Loucy (cell line): ENCODE data around the gene BTD.

Source experiments
- H2AFZ ChIP-seq: fragments of 200-600 bp; sonication (generic); 2 replicates; pipeline ENCODE4 v1.6.0; 2016; ENCODE audit warnings: antibody characterized with exemption, mild to moderate bottlenecking, low read length, moderate library complexity
- H3F3A ChIP-seq: fragments of 200-600 bp; 2 replicates; pipeline ENCODE4 v1.6.0; 2016; ENCODE audit warnings: antibody characterized with exemption, low read depth, mild to moderate bottlenecking
- H3K27me3 ChIP-seq: fragments of 200-600 bp; sonication (generic); 2 replicates; pipeline ENCODE4 v1.6.1; 2014; ENCODE audit warnings: low read length, mild to moderate bottlenecking; ENCODE audit not compliant: insufficient read depth, poor library complexity, severe bottlenecking
- H3K36me3 ChIP-seq: fragments of 200-600 bp; sonication (generic); 2 replicates; pipeline ENCODE4 v1.6.1; 2016; ENCODE audit warnings: low read length; ENCODE audit not compliant: insufficient read depth
- H3K4me1 ChIP-seq: fragments of 200-600 bp; sonication (generic); 2 replicates; pipeline ENCODE4 v1.5.1; 2014; ENCODE audit warnings: low read length, mild to moderate bottlenecking; ENCODE audit not compliant: insufficient read depth, poor library complexity, severe bottlenecking
- H3K4me2 ChIP-seq: fragments of 200-600 bp; sonication (generic); 2 replicates; pipeline ENCODE4 v1.6.0; 2014; ENCODE audit warnings: antibody characterized with exemption, low read length, low read depth, mild to moderate bottlenecking; ENCODE audit not compliant: poor library complexity, severe bottlenecking
- H3K4me3 ChIP-seq: fragments of 200-600 bp; sonication (generic); 2 replicates; pipeline ENCODE4 v1.5.1; 2014; ENCODE audit warnings: low read length, mild to moderate bottlenecking, mixed read lengths; ENCODE audit not compliant: poor library complexity, severe bottlenecking
- H3K79me2 ChIP-seq: fragments of 200-600 bp; sonication (generic); 2 replicates; pipeline ENCODE4 v1.6.1; 2014; ENCODE audit warnings: low read length; ENCODE audit not compliant: insufficient read depth
- H3K9ac ChIP-seq: fragments of 200-600 bp; sonication (generic); 2 replicates; pipeline ENCODE4 v1.6.0; 2014; ENCODE audit warnings: mild to moderate bottlenecking, low read depth, low read length, moderate library complexity; ENCODE audit not compliant: poor library complexity, severe bottlenecking
- H3K9me2 ChIP-seq: fragments of 200-600 bp; sonication (generic); replicated peaks from 2 replicates; pipeline ENCODE4 v1.6.1; 2016; ENCODE audit warnings: low read depth, low read length, mixed read lengths
- H3K9me3 ChIP-seq: fragments of 200-600 bp; sonication (generic); 2 replicates; pipeline ENCODE4 v1.6.1; 2014; ENCODE audit warnings: mild to moderate bottlenecking, antibody characterized with exemption, low read length, low read depth; ENCODE audit not compliant: insufficient read depth
- H4K20me1 ChIP-seq: fragments of 200-600 bp; sonication (generic); 2 replicates; pipeline ENCODE4 v1.6.0; 2014; ENCODE audit warnings: antibody characterized with exemption, low read length, mild to moderate bottlenecking; ENCODE audit not compliant: insufficient read depth, poor library complexity, severe bottlenecking
- EZH2phosphoT487 ChIP-seq: fragments of 200-600 bp; IDR thresholded peaks from 2 replicates; pipeline ENCODE4 v1.6.1; 2018; ENCODE audit warnings: antibody characterized with exemption, mild to moderate bottlenecking, moderate library complexity, borderline replicate concordance
- TF ChIP-seq, protein P1 (sequence below): fragments of 200-600 bp; sonication (generic); conservative IDR thresholded peaks from 2 replicates; pipeline ENCODE4 v1.5.1; 2014; ENCODE audit warnings: mild to moderate bottlenecking, antibody characterized with exemption, low read length

BTD gene

DNA sequence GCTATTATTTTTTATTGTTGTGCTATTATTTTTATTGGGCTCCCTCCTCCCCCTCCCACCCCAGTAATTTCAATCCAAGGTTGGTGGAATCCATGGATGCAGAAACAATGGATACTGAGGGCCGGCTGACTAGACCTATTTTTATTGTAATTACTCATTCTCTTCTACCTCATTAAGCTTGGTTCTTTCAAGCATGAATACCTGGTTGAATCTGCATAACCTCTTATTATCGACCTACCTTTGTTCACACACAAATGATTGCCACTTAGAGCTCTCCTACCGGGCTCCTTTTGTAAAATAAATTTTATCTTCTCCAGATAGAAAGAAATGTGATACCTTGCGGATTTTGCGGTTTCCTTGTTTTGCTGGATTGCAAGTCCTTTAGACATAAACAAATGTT, 31.6 kb downstream of the BTD start:
- H3K4me1 ChIP-seq, result peaks cover 12% of the 10 kb centered on the region
- H2AFZ ChIP-seq, result no peak overlapping the region
- no peak for TF ChIP-seq EZH2phosphoT487
- H3K9me2 ChIP-seq, result no peaks in the 10 kb centered on the region
- H3K79me2 ChIP-seq, result no peaks in the 10 kb centered on the region
- H3K36me3 ChIP-seq, result no peaks in the 10 kb centered on the region
- no peaks in the 10 kb centered on the region for H4K20me1 ChIP-seq
- no peak overlapping the region for H3K4me2 ChIP-seq
- no peak overlapping the region for H3K4me3 ChIP-seq
- H3F3A ChIP-seq, result no peaks in the 10 kb centered on the region
- no peaks in the 10 kb centered on the region for H3K9me3 ChIP-seq
- no peaks in the 10 kb centered on the region for H3K27me3 ChIP-seq
- H3K9ac ChIP-seq, result no peak overlapping the region

DNA sequence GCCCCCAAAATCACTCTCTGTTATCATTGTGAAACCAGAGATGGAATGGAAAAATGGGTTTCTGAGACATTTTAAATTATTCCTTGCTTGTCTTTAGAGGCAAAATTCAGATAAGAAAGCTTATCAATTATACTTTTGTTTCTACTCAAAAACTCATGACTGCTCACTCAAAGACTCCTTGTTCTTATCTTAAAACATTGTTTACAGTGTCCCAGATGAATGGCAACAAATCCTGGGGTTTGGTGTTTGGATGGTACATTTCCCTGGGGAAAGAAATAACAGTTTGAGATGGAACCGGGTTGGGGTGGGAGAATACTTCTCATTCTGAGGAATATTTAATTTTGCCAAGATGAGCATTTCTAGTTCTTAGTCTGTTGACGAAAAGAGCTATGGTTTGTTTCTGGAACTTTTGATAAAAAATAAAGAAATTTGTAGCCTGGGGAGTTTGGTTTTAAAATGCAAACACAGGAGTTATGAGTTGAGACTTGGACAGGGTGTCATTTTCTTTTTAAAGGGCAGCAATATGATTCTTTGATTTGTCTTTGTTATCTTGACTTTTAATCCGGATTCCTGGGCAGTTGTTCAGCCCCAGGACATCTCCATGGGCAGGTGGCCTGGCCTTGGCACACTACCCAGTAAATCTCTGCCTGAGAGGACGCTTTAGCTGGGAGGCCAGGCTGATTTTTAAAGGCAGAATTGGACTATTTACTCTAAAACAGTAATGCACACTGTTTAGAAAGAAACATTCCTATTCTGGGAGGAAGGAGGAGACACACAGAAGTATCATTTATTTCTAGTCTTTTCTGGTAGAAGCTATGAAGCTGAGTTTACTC, 32.4 kb downstream of the BTD start:
- no peak overlapping the region for H3K9ac ChIP-seq
- no peaks in the 10 kb centered on the region for H4K20me1 ChIP-seq
- peaks cover 12% of the 10 kb centered on the region for H3K4me1 ChIP-seq
- H3K79me2 ChIP-seq, result no peaks in the 10 kb centered on the region
- H3K9me2 ChIP-seq, result no peaks in the 10 kb centered on the region
- H3K4me3 ChIP-seq, result no peak overlapping the region
- no peaks in the 10 kb centered on the region for H3F3A ChIP-seq
- no peaks in the 10 kb centered on the region for H3K9me3 ChIP-seq
- H3K36me3 ChIP-seq, result no peaks in the 10 kb centered on the region
- no peaks in the 10 kb centered on the region for H3K27me3 ChIP-seq
- no peak overlapping the region for H3K4me2 ChIP-seq
- H2AFZ ChIP-seq, result no peak overlapping the region
- no peak for TF ChIP-seq EZH2phosphoT487
- TF ChIP-seq, protein P1, sequence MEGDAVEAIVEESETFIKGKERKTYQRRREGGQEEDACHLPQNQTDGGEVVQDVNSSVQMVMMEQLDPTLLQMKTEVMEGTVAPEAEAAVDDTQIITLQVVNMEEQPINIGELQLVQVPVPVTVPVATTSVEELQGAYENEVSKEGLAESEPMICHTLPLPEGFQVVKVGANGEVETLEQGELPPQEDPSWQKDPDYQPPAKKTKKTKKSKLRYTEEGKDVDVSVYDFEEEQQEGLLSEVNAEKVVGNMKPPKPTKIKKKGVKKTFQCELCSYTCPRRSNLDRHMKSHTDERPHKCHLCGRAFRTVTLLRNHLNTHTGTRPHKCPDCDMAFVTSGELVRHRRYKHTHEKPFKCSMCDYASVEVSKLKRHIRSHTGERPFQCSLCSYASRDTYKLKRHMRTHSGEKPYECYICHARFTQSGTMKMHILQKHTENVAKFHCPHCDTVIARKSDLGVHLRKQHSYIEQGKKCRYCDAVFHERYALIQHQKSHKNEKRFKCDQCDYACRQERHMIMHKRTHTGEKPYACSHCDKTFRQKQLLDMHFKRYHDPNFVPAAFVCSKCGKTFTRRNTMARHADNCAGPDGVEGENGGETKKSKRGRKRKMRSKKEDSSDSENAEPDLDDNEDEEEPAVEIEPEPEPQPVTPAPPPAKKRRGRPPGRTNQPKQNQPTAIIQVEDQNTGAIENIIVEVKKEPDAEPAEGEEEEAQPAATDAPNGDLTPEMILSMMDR, result no peak

DNA sequence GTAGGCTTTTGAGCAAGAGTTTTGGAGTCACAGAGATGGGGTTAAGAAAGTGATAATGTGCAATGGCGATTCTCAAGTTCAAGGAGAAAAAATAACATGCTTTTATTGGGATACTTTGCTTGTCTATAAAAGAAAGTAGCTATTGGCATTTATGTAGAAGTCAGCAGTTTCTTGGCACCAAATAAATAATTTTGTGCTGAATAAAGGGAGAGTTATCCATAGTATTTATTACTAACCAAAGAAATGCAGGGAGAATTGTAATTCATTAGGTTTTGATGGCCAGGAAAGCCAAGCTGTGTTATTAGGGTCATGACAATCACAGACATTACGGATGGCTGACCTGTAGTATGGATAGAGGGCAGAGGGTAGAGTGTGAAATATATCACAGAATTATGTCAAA, 33.1 kb downstream of the BTD start:
- H3K36me3 ChIP-seq, result no peaks in the 10 kb centered on the region
- no peaks in the 10 kb centered on the region for H3K27me3 ChIP-seq
- no peak overlapping the region for H3K4me2 ChIP-seq
- no peaks in the 10 kb centered on the region for H4K20me1 ChIP-seq
- no peak for TF ChIP-seq EZH2phosphoT487
- TF ChIP-seq, protein P1, result no peak
- H3K9ac ChIP-seq, result no peak overlapping the region
- H3K79me2 ChIP-seq, result no peaks in the 10 kb centered on the region
- peaks cover 12% of the 10 kb centered on the region for H3K4me1 ChIP-seq
- no peak overlapping the region for H3K4me3 ChIP-seq
- H3K9me3 ChIP-seq, result no peaks in the 10 kb centered on the region
- no peaks in the 10 kb centered on the region for H3K9me2 ChIP-seq
- no peak overlapping the region for H2AFZ ChIP-seq
- no peaks in the 10 kb centered on the region for H3F3A ChIP-seq
